HepG2 (cell line): ENCODE results near the gene FANCE. TPM values are rescaled to one million over a fixed set of nuclear protein-coding genes. Genes with fewer than 3 reads are reported as not detected.

ENCODE experiments used
- CENPX ChIP-seq: sonication (generic); formaldehyde crosslinking; IDR thresholded peaks from 2 replicates; pipeline ENCODE4 v1.9.0; 2021; ENCODE audit warnings: mild to moderate bottlenecking, missing genetic modification reagents, moderate library complexity
- DNMT3B ChIP-seq: conservative IDR thresholded peaks from 2 replicates; pipeline ENCODE4 v1.6.1; 2016; ENCODE audit warnings: missing biosample characterization, control low read depth
- FOXM1 ChIP-seq: sonication (generic); formaldehyde crosslinking; IDR thresholded peaks from 2 replicates; pipeline ENCODE4 v1.5.0; 2020; ENCODE audit warnings: missing genetic modification reagents
- HHEX ChIP-seq: IDR thresholded peaks from 2 replicates; pipeline ENCODE4 v1.6.1; 2016; ENCODE audit warnings: control low read depth
- MBD4 ChIP-seq: IDR thresholded peaks from 2 replicates; pipeline ENCODE4 v1.6.1; 2012; ENCODE audit warnings: low read length, inconsistent platforms, borderline replicate concordance
- PHF20 ChIP-seq: sonication (generic); formaldehyde crosslinking; IDR thresholded peaks from 2 replicates; pipeline ENCODE4 v1.5.0; 2020; ENCODE audit warnings: mild to moderate bottlenecking, missing genetic modification reagents
- ZNF576 ChIP-seq: sonication (generic); formaldehyde crosslinking; IDR thresholded peaks from 2 replicates; pipeline ENCODE4 v1.4.0; 2020; ENCODE audit warnings: mild to moderate bottlenecking, missing genetic modification reagents
- ZNF788 ChIP-seq: sonication (generic); formaldehyde crosslinking; IDR thresholded peaks from 2 replicates; pipeline ENCODE4 v1.5.0; 2020; ENCODE audit warnings: mild to moderate bottlenecking, missing genetic modification reagents, borderline replicate concordance
- ZSCAN22 ChIP-seq: sonication (generic); formaldehyde crosslinking; IDR thresholded peaks from 2 replicates; pipeline ENCODE4 v1.4.0; 2020; ENCODE audit warnings: mild to moderate bottlenecking, missing genetic modification reagents
- ZSCAN31 ChIP-seq: sonication (generic); formaldehyde crosslinking; IDR thresholded peaks from 2 replicates; pipeline ENCODE4 v1.5.0; 2020; ENCODE audit warnings: low read depth, mild to moderate bottlenecking, missing genetic modification reagents
- polyA plus RNA-seq, 8 experiments: library from polyadenylated mRNA; depleted of rRNA in 3 of 8; stranded (reverse) in 7 of 8; unstranded in 1 of 8; fragments of >200 nt; fragmentation: Illumina TruSeq in 4 of 8; extraction: Trizol in 4 of 8; gene quantifications; 2 replicates each; pipeline versions ENCODE4 v1.2.1 to v1.2.3, GENCODE V29; 2011 to 2016; ENCODE audit warnings: low read depth in 4 of 8, missing spikeins in 1 of 8, mixed read lengths in 1 of 8; ENCODE audit not compliant: insufficient read depth in 1 of 8
- total RNA-seq, 5 experiments: library from RNA; depleted of rRNA; stranded (reverse); fragments of >200 nt; fragmentation: Illumina TruSeq; extraction: Trizol; gene quantifications; 2 replicates each; pipeline ENCODE4 v1.2.3, GENCODE V29; 2016; ENCODE audit warnings: low read depth in 1 of 5
- TF ChIP-seq, protein P1 (sequence below): sonication (generic); formaldehyde crosslinking; IDR thresholded peaks from 2 replicates; pipeline ENCODE4 v1.4.0; 2020; ENCODE audit warnings: mild to moderate bottlenecking, missing genetic modification reagents, borderline replicate concordance
- TF ChIP-seq, protein P2 (sequence below): sonication (generic); formaldehyde crosslinking; IDR thresholded peaks from 2 replicates; pipeline ENCODE4 v1.4.0; 2020; ENCODE audit warnings: mild to moderate bottlenecking, missing genetic modification reagents
- TF ChIP-seq, protein P3 (sequence below): sonication (generic); formaldehyde crosslinking; IDR thresholded peaks from 2 replicates; pipeline ENCODE4 v1.4.0; 2020; ENCODE audit warnings: missing genetic modification reagents

Gene FANCE
- total and polyA plus RNA-seq, 2 of the 13 experiments (the other 11 are each of a cell fraction or from before 2014, with no cell fraction given), result 7.1 to 11.2 TPM

DNA sequence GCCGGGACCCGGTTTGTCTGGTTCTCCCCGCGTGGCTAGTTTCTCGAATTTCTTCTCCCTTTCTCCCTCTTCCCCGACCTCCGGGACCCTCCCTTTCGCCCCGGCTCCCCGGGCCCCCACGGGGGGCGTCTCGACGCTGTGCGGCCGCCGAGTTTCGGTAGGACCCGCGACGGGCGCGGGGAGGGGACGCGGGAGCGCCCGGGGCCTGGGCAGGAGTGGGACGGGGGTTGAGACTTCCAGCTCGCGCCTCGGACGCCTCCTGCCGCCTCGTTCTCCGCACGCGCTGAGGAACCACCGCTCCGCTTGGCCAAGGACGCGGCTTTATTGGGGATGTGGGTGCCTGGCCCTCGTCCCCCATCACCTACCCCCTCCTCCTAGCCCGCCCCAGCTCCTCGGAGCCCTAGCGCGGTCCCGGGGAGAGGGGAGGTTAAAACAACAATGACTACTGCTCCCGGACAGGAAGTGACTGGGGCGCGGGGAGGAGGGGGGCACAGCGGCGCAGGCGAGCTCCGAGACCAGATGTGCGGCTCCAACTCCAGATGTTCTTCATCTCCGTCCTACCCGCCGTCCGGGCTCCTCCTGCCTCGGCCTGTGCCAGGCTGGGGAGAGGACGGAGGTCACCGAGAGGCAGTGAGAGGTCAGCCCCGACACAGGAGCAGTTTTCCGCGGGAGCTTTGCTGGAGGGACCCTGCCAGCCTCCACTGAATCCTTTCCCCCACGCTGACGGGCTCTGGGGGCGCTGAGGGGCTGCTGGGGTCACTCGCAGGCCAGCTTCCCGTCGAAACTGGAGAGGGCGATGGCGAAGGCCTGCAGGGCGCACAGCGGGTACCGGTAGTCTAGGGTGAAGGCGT is 45.7 kb downstream of the FANCE start (continued):
- TF ChIP-seq PHF20, result peak; percentile 45
- no peak for TF ChIP-seq MBD4
- peak; percentile 73; the same call in 1 of the 2 replicates for TF ChIP-seq FOXM1
- TF ChIP-seq ZNF576 (CRISPR knock-in tag), result no peak; the same call in 1 of the 2 replicates
- TF ChIP-seq, protein P1, sequence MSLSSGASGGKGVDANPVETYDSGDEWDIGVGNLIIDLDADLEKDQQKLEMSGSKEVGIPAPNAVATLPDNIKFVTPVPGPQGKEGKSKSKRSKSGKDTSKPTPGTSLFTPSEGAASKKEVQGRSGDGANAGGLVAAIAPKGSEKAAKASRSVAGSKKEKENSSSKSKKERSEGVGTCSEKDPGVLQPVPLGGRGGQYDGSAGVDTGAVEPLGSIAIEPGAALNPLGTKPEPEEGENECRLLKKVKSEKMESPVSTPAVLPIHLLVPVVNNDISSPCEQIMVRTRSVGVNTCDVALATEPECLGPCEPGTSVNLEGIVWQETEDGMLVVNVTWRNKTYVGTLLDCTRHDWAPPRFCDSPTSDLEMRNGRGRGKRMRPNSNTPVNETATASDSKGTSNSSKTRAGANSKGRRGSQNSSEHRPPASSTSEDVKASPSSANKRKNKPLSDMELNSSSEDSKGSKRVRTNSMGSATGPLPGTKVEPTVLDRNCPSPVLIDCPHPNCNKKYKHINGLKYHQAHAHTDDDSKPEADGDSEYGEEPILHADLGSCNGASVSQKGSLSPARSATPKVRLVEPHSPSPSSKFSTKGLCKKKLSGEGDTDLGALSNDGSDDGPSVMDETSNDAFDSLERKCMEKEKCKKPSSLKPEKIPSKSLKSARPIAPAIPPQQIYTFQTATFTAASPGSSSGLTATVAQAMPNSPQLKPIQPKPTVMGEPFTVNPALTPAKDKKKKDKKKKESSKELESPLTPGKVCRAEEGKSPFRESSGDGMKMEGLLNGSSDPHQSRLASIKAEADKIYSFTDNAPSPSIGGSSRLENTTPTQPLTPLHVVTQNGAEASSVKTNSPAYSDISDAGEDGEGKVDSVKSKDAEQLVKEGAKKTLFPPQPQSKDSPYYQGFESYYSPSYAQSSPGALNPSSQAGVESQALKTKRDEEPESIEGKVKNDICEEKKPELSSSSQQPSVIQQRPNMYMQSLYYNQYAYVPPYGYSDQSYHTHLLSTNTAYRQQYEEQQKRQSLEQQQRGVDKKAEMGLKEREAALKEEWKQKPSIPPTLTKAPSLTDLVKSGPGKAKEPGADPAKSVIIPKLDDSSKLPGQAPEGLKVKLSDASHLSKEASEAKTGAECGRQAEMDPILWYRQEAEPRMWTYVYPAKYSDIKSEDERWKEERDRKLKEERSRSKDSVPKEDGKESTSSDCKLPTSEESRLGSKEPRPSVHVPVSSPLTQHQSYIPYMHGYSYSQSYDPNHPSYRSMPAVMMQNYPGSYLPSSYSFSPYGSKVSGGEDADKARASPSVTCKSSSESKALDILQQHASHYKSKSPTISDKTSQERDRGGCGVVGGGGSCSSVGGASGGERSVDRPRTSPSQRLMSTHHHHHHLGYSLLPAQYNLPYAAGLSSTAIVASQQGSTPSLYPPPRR, result 0 out of 2 replicates have a peak, but pooled peaks have one; percentile 52
- TF ChIP-seq ZSCAN31 (CRISPR knock-in tag), result peak; percentile 70; the same call in 1 of the 2 replicates
- TF ChIP-seq ZNF788 (CRISPR knock-in tag), result peak; percentile 63; the same call in 1 of the 2 replicates
- no peak for TF ChIP-seq CENPX (CRISPR knock-in tag)
- TF ChIP-seq HHEX (CRISPR knock-in tag), result no peak
- TF ChIP-seq, protein P2, sequence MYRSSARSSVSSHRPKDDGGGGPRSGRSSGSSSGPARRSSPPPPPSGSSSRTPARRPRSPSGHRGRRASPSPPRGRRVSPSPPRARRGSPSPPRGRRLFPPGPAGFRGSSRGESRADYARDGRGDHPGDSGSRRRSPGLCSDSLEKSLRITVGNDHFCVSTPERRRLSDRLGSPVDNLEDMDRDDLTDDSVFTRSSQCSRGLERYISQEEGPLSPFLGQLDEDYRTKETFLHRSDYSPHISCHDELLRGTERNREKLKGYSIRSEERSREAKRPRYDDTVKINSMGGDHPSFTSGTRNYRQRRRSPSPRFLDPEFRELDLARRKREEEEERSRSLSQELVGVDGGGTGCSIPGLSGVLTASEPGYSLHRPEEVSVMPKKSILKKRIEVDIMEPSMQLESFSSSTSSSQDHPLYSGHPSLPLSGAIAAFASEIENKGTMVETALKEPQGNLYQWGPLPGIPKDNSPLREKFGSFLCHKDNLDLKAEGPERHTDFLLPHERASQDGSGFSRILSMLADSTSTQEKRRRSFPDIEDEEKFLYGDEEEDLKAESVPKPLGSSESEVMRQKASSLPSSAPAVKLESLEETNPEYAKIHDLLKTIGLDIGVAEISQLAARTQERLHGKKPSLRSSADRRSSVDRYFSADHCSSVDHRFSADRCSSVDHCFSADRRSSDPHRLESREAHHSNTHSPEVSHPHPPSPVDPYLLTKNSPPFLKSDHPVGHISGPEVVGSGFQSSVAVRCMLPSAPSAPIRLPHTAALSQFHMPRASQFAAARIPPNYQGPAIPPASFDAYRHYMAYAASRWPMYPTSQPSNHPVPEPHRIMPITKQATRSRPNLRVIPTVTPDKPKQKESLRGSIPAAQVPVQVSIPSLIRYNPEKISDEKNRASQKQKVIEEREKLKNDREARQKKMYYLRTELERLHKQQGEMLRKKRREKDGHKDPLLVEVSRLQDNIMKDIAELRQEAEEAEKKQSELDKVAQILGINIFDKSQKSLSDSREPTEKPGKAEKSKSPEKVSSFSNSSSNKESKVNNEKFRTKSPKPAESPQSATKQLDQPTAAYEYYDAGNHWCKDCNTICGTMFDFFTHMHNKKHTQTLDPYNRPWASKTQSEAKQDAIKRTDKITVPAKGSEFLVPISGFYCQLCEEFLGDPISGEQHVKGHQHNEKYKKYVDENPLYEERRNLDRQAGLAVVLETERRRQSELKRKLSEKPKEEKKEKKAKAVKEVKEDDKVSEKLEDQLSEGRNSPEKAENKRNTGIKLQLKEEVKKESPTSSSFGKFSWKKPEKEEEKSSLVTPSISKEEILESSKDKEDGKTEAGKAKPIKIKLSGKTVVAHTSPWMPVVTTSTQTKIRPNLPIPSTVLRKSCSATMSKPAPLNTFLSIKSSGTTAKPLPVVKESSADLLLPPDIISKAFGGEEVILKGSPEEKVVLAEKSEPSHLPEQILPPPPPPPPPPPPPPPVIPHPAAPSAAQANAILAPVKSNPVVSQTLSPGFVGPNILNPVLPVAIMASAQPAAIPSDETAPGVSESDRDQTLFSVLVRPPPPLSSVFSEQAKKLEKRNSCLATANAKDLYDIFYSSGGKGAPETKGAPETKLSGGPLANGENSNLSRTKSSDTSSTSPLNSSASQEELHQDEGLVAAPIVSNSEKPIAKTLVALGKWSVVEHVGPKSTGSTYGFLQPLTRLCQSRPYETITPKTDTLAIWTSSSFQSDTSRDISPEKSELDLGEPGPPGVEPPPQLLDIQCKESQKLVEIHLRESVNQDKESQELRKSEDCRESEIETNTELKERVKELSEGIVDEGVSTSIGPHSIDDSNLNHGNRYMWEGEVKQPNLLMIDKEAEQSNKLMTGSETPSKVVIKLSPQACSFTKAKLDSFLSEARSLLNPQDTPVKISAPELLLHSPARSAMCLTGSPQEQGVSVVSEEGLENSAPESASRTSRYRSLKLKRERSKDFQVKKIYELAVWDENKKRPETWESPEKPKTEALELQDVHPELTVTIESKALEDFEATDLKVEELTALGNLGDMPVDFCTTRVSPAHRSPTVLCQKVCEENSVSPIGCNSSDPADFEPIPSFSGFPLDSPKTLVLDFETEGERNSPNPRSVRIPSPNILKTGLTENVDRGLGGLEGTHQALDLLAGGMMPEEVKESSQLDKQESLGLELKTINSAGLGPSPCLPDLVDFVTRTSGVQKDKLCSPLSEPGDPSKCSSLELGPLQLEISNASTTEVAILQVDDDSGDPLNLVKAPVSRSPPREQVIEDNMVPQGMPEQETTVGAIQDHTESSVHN (CRISPR knock-in tag), result no peak
- TF ChIP-seq, protein P3, sequence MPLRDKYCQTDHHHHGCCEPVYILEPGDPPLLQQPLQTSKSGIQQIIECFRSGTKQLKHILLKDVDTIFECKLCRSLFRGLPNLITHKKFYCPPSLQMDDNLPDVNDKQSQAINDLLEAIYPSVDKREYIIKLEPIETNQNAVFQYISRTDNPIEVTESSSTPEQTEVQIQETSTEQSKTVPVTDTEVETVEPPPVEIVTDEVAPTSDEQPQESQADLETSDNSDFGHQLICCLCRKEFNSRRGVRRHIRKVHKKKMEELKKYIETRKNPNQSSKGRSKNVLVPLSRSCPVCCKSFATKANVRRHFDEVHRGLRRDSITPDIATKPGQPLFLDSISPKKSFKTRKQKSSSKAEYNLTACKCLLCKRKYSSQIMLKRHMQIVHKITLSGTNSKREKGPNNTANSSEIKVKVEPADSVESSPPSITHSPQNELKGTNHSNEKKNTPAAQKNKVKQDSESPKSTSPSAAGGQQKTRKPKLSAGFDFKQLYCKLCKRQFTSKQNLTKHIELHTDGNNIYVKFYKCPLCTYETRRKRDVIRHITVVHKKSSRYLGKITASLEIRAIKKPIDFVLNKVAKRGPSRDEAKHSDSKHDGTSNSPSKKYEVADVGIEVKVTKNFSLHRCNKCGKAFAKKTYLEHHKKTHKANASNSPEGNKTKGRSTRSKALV, result peak; percentile 89
- TF ChIP-seq ZSCAN22 (CRISPR knock-in tag), result no peak
- peak; percentile 86 for TF ChIP-seq DNMT3B (CRISPR knock-in tag)
